GM10266 (cell line): ENCODE measurements around the gene CEACAM19.

ENCODE experiments used
- DNase-seq: peaks from one replicate; pipeline ENCODE4 v3.0.0; 2012; ENCODE audit errors: extremely low spot score
- TF ChIP-seq, protein P1 (sequence below): IDR thresholded peaks from 2 replicates; pipeline ENCODE4 v1.5.1; 2012; ENCODE audit warnings: mild to moderate bottlenecking, low read depth; ENCODE audit not compliant: control insufficient read depth, insufficient read depth; ENCODE audit errors: missing control alignments

CEACAM19 gene

GRCh38 chr19:44687888-44688287, 16.6 kb downstream of the CEACAM19 start:
- TF ChIP-seq, protein P1, sequence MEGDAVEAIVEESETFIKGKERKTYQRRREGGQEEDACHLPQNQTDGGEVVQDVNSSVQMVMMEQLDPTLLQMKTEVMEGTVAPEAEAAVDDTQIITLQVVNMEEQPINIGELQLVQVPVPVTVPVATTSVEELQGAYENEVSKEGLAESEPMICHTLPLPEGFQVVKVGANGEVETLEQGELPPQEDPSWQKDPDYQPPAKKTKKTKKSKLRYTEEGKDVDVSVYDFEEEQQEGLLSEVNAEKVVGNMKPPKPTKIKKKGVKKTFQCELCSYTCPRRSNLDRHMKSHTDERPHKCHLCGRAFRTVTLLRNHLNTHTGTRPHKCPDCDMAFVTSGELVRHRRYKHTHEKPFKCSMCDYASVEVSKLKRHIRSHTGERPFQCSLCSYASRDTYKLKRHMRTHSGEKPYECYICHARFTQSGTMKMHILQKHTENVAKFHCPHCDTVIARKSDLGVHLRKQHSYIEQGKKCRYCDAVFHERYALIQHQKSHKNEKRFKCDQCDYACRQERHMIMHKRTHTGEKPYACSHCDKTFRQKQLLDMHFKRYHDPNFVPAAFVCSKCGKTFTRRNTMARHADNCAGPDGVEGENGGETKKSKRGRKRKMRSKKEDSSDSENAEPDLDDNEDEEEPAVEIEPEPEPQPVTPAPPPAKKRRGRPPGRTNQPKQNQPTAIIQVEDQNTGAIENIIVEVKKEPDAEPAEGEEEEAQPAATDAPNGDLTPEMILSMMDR: no peak
- no peak for DNase-seq

- TF ChIP-seq, protein P1: peak; percentile 96
- peak; percentile 64 for DNase-seq
Measured at GRCh38 chr19:44689290-44690130, 18.2 kb downstream of the CEACAM19 start.

DNA sequence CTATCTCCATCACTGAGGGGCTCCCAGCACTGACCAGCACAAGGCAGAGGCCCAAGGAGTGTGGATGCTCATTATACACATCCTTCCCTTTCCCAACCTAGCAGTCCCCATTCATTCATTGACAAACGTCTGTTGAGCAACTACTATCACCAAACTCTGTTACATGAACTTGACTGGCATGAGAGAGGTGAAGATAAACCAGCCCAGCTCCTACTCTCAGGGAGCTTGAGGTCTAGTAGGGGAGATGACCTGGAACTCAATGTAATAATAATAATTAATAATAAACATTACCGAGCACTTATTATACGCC, 18.8 kb downstream of the CEACAM19 start:
- TF ChIP-seq, protein P1: no peak
- no peak for DNase-seq

DNA sequence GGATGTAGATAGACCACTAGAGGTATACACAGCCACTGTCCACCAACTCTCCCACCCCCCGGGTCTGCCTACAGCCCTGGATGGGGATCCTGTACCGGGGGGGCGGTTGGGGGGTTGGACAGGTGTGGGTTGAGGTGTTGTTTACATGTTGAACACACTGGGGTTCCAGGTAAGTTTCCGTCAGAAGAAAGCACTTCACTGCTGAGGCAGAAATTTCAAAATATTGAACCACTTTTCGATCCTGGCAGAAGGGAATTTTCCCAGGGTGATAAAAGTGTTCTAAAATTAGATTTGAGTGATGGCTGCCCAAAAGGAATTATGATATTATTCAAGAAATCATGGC, 21.1 kb downstream of the CEACAM19 start:
- DNase-seq: no peak
- TF ChIP-seq, protein P1: no peak

- TF ChIP-seq, protein P1: peak; percentile 25
Measured at GRCh38 chr19:44694184-44694579, 22.9 kb downstream of the CEACAM19 start.

GRCh38 chr19:44696939-44697669, 25.8 kb downstream of the CEACAM19 start:
- no peak for DNase-seq
- TF ChIP-seq, protein P1: no peak

More at GRCh38 chr19:44694184-44694579, 22.9 kb downstream of the CEACAM19 start:
- no peak for DNase-seq

DNA sequence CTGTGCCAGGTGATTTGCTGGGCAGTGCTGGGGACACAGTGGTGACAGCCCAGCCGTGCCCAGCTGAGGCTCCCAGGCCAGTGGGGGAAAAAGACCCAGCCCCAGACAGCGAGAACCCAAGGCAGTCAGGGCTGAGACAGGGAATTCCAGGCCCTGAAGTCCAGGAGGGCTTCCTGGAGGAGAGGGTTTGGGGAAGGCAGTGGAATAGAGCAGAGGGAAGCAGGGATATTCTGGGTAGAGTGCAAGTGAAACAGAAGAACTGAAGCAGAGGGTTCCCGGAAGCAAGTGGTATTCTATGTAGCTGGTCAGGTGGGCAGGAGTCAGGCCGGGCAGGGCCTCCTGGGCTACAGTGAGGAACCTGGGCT, 26.4 kb downstream of the CEACAM19 start:
- DNase-seq: no peak
- TF ChIP-seq, protein P1: no peak
